MM.1S (cell line): ENCODE measurements around the gene GALNT8.

Experiments
- DNase-seq: peaks from one replicate; pipeline ENCODE4 v3.0.0-alpha.2; 2015
- H2AFZ ChIP-seq: fragments of 300-600 bp; sonication (generic); 2 replicates; pipeline ENCODE4 v1.6.0; 2016; ENCODE audit warnings: antibody characterized with exemption, low read length
- H3F3A ChIP-seq: fragments of 300-600 bp; sonication (generic); 2 replicates; pipeline ENCODE4 v1.6.1; 2016; ENCODE audit warnings: mild to moderate bottlenecking, antibody characterized with exemption, low read length, moderate library complexity, mixed read lengths; ENCODE audit not compliant: insufficient read depth
- H3K27ac ChIP-seq: fragments of 300-600 bp; sonication (generic); 2 replicates; pipeline ENCODE4 v1.5.1; 2016; ENCODE audit warnings: mild to moderate bottlenecking, low read length
- H3K27me3 ChIP-seq: fragments of 300-600 bp; sonication (generic); replicated peaks from 2 replicates; pipeline ENCODE4 v1.6.0; 2016; ENCODE audit warnings: low read length; ENCODE audit not compliant: insufficient read depth
- H3K36me3 ChIP-seq: fragments of 300-600 bp; sonication (generic); replicated peaks from 2 replicates; pipeline ENCODE4 v1.6.1; 2016; ENCODE audit warnings: mild to moderate bottlenecking, low read length, mixed read lengths; ENCODE audit not compliant: insufficient read depth
- H3K4me1 ChIP-seq: fragments of 300-600 bp; sonication (generic); 2 replicates; pipeline ENCODE4 v1.6.1; 2016; ENCODE audit warnings: low read length, mixed read lengths
- H3K4me2 ChIP-seq: fragments of 300-600 bp; sonication (generic); 2 replicates; pipeline ENCODE4 v1.6.0; 2016; ENCODE audit warnings: low read depth, low read length
- H3K4me3 ChIP-seq: fragments of 300-600 bp; sonication (generic); 2 replicates; pipeline ENCODE4 v1.5.1; 2016; ENCODE audit warnings: low read length, mixed read lengths
- H3K79me2 ChIP-seq: fragments of 300-600 bp; sonication (generic); 2 replicates; pipeline ENCODE4 v1.6.1; 2016; ENCODE audit warnings: mixed run types, low read length, mixed read lengths
- H3K9ac ChIP-seq: fragments of 300-600 bp; sonication (generic); 2 replicates; pipeline ENCODE4 v1.6.1; 2016; ENCODE audit warnings: low read length, mixed read lengths
- H3K9me2 ChIP-seq: fragments of 300-600 bp; sonication (generic); replicated peaks from 2 replicates; pipeline ENCODE4 v1.6.1; 2016; ENCODE audit warnings: mild to moderate bottlenecking, low read length, mixed read lengths; ENCODE audit not compliant: insufficient read depth
- H3K9me3 ChIP-seq: fragments of 300-600 bp; sonication (generic); replicated peaks from 2 replicates; pipeline ENCODE4 v1.6.1; 2016; ENCODE audit warnings: mild to moderate bottlenecking, low read length, mixed read lengths; ENCODE audit not compliant: insufficient read depth
- H4K20me1 ChIP-seq: fragments of 300-600 bp; sonication (generic); 2 replicates; pipeline ENCODE4 v1.6.1; 2016; ENCODE audit warnings: mild to moderate bottlenecking, low read length, moderate library complexity, mixed read lengths; ENCODE audit not compliant: insufficient read depth
- CTCF ChIP-seq: fragments of 300-600 bp; sonication (generic); IDR thresholded peaks from 2 replicates; pipeline ENCODE4 v1.5.1; 2016; ENCODE audit warnings: antibody characterized with exemption, low read length, mixed read lengths
- EZH2 ChIP-seq: fragments of 300-600 bp; sonication (generic); optimal IDR thresholded peaks from 2 replicates; pipeline ENCODE3; 2017; ENCODE audit warnings: low read depth, mild to moderate bottlenecking, antibody characterized with exemption, low read length, mixed read lengths
- EZH2phosphoT487 ChIP-seq: fragments of 300-600 bp; sonication (generic); IDR thresholded peaks from 2 replicates; pipeline ENCODE4 v1.6.1; 2018; ENCODE audit warnings: antibody characterized with exemption, low read length

Gene GALNT8

GRCh38 chr12:4771960-4772566 lies 51.9 kb downstream of the GALNT8 start:
- no peaks in the 10 kb centered on the region for H3F3A ChIP-seq
- no peak overlapping the region for H3K27ac ChIP-seq
- no peak for DNase-seq
- H3K9me3 ChIP-seq, result no peaks in the 10 kb centered on the region
- H3K36me3 ChIP-seq, result no peaks in the 10 kb centered on the region
- H3K9me2 ChIP-seq, result no peaks in the 10 kb centered on the region
- no peak overlapping the region for H3K9ac ChIP-seq
- TF ChIP-seq CTCF (no peak), EZH2phosphoT487 (no peak), EZH2 (no peak)
- no peak overlapping the region for H3K4me3 ChIP-seq
- no peaks in the 10 kb centered on the region for H3K27me3 ChIP-seq
- H3K79me2 ChIP-seq, result no peaks in the 10 kb centered on the region
- H4K20me1 ChIP-seq, result no peaks in the 10 kb centered on the region
- no peaks in the 10 kb centered on the region for H3K4me1 ChIP-seq
- no peak overlapping the region for H2AFZ ChIP-seq
- no peak overlapping the region for H3K4me2 ChIP-seq

GRCh38 chr12:4775936-4776335 lies 55.7 kb downstream of the GALNT8 start:
- Histone ChIP-seq H3K36me3 (no peaks in the 10 kb centered on the region), H3K27me3 (no peaks in the 10 kb centered on the region), H2AFZ (no peak overlapping the region), H3K4me2 (no peak overlapping the region), H3K4me3 (no peak overlapping the region), H3K79me2 (no peaks in the 10 kb centered on the region), H3K9ac (no peak overlapping the region), H3K4me1 (no peaks in the 10 kb centered on the region), H3K9me2 (no peaks in the 10 kb centered on the region), H3K27ac (no peak overlapping the region), H3F3A (no peaks in the 10 kb centered on the region), H4K20me1 (no peaks in the 10 kb centered on the region), H3K9me3 (no peaks in the 10 kb centered on the region)
- DNase-seq, result no peak
- TF ChIP-seq CTCF, result no peak

- no peak overlapping the region for H3K4me2 ChIP-seq
- no peaks in the 10 kb centered on the region for H3K27me3 ChIP-seq
- no peak for TF ChIP-seq EZH2phosphoT487
- TF ChIP-seq EZH2, result no peak
- TF ChIP-seq CTCF, result no peak
Observed at GRCh38 chr12:4779749-4780148, 59.5 kb downstream of the GALNT8 start.

More at GRCh38 chr12:4779749-4780148, 59.5 kb downstream of the GALNT8 start:
- Histone ChIP-seq H3F3A (no peaks in the 10 kb centered on the region), H3K79me2 (no peaks in the 10 kb centered on the region), H3K4me1 (no peaks in the 10 kb centered on the region), H3K27ac (no peak overlapping the region), H3K9ac (no peak overlapping the region), H3K36me3 (no peaks in the 10 kb centered on the region), H3K4me3 (no peak overlapping the region), H2AFZ (no peak overlapping the region), H4K20me1 (no peaks in the 10 kb centered on the region), H3K9me2 (no peaks in the 10 kb centered on the region), H3K9me3 (no peaks in the 10 kb centered on the region)
- no peak for DNase-seq
